Measurements from ENCODE around the gene ERAS. TPM values are rescaled to one million over a fixed set of nuclear protein-coding genes. Genes with fewer than 3 reads are reported as not detected.
"Not testable (repeated sequence)": the region's sequence is repeated elsewhere in the genome, so short reads cannot be mapped to it uniquely, and the experiment has no call there.

Gene ERAS
- total RNA-seq, 1 experiment from 2014 or later: 0.40 TPM

DNA sequence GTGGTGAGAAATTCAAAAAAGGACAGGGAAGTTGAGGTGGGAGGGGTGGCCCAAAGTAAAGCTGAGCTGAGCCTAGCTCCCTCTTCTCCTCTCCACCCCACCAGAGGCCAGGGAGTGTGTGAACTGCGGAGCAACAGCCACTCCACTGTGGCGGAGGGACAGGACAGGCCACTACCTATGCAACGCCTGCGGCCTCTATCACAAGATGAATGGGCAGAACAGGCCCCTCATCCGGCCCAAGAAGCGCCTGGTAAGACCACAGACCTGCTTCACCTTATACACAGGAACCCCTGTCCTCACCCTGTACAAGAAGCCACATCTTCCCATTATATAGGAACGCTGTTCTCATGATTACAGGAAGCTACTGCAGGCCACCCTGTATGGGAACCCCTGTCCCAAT is 34.1 kb upstream of the ERAS start:
- no peak for DNase-seq (ENCODE audit: low read depth, low spot score)
- in situ Hi-C loops (cut with HindIII; ENCODE audit: low pct_unique_long_range_greater_than_20kb, low sequenced_read_pairs): no loop called here

DNA sequence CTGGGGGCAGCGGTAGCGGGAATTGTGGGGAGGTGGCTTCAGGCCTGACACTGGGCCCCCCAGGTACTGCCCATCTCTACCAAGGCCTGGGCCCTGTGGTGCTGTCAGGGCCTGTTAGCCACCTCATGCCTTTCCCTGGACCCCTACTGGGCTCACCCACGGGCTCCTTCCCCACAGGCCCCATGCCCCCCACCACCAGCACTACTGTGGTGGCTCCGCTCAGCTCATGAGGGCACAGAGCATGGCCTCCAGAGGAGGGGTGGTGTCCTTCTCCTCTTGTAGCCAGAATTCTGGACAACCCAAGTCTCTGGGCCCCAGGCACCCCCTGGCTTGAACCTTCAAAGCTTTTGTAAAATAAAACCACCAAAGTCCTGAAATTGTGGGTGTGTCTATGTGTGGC is 32.4 kb upstream of the ERAS start:
- DNase-seq (ENCODE audit: low read depth, low spot score): no peak
- in situ Hi-C loops (cut with HindIII; ENCODE audit: low pct_unique_long_range_greater_than_20kb, low sequenced_read_pairs): no loop called here

DNA sequence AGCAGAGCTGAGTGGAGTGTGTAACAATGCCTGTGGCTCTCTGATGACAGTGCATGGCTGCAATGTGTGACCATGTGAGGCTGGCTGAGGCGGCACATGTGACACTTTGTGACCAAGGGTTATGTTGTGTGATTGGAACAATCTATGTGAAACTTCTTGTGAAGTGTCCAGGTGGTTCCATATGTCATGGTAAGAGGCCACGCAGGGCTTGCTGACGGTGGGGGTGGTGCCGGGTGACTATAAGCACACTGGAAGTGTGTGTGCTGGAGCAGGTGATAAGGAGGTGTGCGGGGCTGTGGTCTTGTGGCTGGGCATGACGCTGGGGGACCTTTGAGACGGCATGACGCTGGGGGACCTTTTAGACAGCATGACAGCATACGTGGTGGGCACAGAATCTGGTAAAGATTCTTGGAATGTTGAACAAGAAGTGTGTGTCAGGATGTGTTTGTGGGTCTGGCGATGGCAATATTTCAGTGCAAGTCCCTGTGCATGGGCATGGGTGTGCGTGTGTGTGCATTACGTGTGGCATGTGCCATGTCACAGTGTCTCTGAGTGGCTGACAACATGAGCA is 31.9 kb upstream of the ERAS start:
- in situ Hi-C loops (cut with HindIII; ENCODE audit: low pct_unique_long_range_greater_than_20kb, low sequenced_read_pairs): no loop called here
- DNase-seq (ENCODE audit: low read depth, low spot score): no peak

DNA sequence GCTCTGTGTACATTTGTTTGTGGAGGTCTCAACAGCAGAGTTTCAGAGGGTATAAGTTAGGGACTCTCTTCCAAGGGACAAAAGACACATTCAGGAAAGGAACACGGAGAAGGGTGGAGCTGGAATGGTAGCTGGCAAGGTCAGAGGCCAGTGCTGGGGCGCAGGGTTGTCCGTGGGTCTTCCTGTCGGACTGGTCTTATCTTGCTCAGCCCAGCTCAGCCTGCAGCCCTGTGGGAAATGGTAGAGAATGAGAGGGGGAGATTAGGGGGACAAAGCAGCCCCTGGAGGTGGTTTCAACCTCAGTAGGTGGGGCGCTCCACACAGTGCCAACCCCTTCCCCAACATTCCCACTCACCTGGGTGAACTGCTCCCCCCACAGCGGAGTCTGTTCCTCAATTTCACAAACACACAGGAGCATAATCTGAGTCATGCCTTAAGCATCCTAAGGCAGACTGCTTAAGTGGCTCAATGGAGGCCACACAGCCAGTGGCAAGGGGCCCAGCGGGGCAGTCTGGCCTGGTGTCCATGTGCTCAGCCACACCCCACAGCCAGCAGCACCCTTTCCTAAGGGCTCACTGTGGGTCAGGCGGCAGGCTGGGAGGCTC is 31.3 kb upstream of the ERAS start:
- in situ Hi-C loops (cut with HindIII; ENCODE audit: low pct_unique_long_range_greater_than_20kb, low sequenced_read_pairs): no loop called here
- no peak for DNase-seq (ENCODE audit: low read depth, low spot score)

DNA sequence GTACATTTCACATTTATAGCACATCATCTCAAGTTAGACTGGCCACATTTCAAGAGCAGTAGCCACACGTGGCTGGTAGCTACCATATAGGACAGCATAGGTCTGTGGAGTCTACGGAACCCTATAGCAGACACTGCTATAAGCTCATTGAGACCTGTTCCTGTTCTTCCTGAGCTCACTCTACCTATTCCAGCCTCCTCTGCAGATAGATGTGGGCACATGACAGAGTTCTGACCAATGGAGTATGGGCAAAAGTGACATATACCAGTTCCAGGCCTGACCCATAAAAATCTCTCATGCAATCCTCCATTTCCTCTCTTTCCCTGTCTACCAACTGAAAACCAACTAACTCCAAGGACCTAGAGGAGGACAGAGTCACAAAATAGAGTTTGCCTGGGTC is 28.0 kb upstream of the ERAS start:
- in situ Hi-C loops (cut with HindIII; ENCODE audit: low pct_unique_long_range_greater_than_20kb, low sequenced_read_pairs): no loop called here
- DNase-seq (ENCODE audit: low read depth, low spot score): no peak

DNA sequence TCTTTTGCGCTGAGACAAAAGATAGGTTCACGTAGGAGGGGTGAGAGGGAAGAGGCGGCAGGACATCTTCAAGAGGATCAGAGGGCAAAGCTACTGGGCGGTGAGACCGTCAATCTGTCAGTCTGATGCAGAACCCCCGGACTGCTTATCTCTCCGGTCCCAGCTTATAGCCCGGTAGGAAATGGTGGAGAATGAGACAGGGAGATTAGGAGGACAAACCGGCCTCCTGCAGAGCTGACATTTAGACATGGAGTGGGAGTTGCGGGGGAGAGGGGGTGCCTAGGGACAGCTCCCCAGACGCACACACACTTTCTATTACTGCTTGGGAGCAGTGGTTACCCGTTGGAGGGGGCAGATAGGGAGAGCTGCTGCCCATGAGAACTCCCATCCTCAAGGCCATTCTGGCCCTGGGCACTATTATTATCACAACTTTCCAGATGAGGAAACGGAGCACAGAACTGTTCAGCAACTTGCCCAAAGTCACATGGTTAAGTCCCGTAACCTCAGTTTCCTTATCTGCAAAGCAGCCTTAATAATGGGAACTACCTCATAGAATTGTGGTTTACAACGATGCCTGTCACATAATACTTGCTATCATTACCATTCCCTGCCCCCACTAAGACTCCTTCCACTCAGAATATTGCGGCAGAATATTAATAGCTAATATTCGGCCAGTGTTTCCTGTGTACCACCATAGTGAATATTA is 25.6 kb upstream of the ERAS start:
- no peak for DNase-seq (ENCODE audit: low read depth, low spot score)
- in situ Hi-C loops (cut with HindIII; ENCODE audit: low pct_unique_long_range_greater_than_20kb, low sequenced_read_pairs): no loop called here

DNA sequence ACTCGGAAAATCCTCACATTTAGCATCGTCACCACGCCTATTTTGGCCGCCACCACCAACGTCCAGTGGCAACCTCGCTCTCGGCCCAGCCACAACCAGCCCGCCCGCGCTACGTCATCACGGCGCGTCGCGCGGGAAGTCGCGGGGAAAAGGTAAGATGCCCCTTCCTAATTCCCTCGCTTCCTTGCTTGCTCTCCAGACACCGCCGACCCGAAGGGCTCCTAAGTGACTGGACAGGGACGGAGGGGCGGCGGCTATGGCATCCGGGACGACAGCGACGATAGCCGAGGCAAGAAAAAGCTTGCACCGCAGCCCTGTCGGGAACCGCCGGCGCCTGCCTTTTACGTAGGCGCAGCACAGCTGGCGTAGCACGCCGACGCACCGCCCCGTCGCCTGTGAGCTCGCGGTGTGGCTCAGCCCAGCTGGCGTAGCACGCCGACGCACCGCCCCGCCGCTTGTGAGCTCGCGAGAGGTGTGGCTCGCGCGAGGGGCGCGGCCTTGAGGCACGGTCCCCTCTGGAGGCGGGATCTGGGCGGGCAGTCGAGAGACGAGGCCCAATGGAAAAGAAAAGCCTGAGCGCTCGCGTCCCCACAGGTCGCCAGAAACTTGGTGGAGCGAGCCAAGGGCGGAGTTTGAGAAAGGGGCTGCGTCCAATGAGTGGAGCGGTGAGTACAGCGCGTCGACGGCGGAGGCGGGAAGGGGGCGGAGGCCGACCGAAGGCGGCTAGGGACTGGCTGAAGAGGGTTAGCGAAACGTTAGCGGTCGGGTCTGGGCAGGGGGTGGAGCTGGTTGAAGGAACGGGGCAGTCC is 24.8 kb upstream of the ERAS start, which contains the start of gene HDAC6:
TSS of gene HDAC6 (plus strand) at position 788 of the 809 bp plus-strand sequence. CDS start 626 bp downstream, outside the sequence.
- DNase-seq (ENCODE audit: low read depth, low spot score): peak; percentile 98
- in situ Hi-C loops (cut with HindIII; ENCODE audit: low pct_unique_long_range_greater_than_20kb, low sequenced_read_pairs): no loop called here

DNA sequence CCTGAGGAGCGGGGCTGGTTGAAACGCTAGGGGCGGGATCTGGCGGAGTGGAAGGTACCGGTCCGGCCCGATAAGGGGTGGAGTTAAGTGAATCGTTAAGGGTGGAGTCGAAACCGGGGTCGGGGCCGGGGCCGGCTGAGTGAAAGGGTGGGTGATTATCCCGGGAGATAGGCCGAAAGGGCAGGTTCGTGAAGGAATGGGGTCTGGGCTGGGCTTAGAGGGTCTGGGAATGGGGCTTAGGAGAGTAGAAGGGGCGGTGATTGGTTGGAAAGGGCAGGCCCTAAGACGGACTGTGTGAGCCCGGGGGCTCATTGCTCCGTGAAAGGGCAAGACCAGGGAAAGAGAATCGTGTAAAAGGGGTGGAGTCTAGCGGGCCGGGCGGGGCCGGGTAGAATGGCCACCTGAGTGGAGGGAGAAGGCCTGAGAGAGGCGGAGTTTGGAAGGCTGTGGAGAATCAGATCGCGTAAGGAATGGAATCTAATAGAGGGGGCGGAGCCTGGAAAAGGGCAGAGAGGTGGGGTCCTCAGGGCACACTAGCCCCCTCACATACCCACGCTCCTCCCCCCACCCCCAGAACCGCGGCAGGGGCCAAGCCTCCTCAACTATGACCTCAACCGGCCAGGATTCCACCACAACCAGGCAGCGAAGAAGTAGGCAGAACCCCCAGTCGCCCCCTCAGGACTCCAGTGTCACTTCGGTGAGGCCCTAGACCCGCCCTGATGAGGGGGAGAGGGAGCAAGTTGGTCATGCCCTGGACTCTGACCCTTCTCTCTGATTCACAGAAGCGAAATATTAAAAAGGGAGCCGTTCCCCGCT is 24.0 kb upstream of the ERAS start:
- peak; percentile 91 for DNase-seq (ENCODE audit: low read depth, low spot score)

DNA sequence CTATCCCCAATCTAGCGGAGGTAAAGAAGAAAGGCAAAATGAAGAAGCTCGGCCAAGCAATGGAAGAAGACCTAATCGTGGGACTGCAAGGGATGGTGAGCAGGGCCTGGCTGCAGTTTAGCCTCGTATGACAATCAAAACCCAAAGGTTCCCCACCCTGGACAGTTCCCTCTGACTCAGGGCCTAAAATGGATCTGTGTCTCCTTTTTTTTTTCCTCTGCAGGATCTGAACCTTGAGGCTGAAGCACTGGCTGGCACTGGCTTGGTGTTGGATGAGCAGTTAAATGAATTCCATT is 23.5 kb upstream of the ERAS start:
- DNase-seq (ENCODE audit: low read depth, low spot score): no peak
- in situ Hi-C loops (cut with HindIII; ENCODE audit: low pct_unique_long_range_greater_than_20kb, low sequenced_read_pairs): no loop called here

More for the DNA sequence above, 24.0 kb upstream of the ERAS start:
- in situ Hi-C loops (cut with HindIII; ENCODE audit: low pct_unique_long_range_greater_than_20kb, low sequenced_read_pairs): no loop called here

DNA sequence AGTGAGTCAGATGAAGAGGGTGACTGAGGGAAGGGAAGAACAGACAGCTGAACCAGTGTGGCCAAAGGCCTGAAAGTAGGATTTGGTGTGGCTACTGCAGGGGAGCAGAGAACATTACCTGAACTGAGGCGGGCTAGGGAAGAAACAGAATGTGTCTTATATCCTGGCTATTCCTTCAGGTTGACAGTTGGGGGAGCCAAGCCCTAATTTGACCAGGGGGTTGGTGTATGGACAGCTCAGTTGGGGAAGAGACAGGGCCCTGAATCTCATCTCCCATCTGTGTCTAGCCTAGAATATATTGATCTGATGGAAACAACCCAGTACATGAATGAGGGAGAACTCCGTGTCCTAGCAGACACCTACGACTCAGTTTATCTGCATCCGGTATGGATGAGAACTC is 20.2 kb upstream of the ERAS start:
- peak; percentile 16 for DNase-seq (ENCODE audit: low read depth, low spot score)
- in situ Hi-C loops (cut with HindIII; ENCODE audit: low pct_unique_long_range_greater_than_20kb, low sequenced_read_pairs): no loop called here

DNA sequence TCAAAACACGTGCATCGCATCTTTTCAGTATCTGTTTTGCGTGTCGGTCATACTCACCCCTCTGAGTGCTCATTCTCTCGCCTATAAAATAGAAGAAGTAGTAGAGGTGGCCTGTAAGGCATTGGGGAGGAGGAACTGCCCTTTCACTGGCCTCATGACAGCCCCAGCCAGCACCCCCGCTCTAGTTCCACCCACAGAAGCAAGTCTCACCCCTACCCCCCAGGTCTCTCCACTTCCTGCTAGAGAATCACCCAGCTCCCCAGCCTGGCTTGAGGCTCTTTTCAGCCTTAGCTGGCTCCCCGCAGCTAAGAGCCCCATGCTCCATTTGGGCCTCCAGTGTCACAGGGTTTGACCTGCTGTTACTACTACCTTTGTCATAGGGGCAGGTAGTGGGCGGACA is 12.7 kb upstream of the ERAS start:
- in situ Hi-C loops (cut with HindIII; ENCODE audit: low pct_unique_long_range_greater_than_20kb, low sequenced_read_pairs): no loop called here
- DNase-seq (ENCODE audit: low read depth, low spot score): no peak

DNA sequence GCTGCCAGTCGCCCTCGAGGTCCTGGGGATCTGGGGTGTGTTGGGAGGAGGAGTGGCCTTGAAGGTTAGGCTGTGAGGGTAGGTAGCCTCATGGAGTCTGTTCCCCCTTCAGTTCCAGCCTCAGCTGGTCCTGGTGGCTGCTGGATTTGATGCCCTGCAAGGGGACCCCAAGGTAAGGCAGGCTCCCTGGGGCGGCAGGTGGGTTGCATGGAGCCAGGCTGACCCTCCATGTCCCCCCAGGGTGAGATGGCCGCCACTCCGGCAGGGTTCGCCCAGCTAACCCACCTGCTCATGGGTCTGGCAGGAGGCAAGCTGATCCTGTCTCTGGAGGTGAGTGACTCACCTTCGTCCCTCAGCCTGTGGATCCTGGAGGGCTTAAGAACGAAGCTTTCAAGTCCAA is 11.6 kb upstream of the ERAS start:
- in situ Hi-C loops (cut with HindIII; ENCODE audit: low pct_unique_long_range_greater_than_20kb, low sequenced_read_pairs): no loop called here
- no peak for DNase-seq (ENCODE audit: low read depth, low spot score)

DNA sequence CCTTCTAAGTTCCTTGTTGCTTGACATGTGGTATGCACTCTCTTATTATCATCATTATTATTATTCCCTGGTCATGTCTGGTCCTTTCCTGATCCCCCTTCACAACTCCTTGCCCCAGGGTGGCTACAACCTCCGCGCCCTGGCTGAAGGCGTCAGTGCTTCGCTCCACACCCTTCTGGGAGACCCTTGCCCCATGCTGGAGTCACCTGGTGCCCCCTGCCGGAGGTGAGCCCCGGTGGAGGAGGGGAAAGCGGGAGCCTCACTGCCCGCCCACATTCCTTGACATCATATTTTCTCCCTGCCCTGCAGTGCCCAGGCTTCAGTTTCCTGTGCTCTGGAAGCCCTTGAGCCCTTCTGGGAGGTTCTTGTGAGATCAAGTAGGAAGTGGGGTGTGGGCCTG is 11.0 kb upstream of the ERAS start:
- DNase-seq (ENCODE audit: low read depth, low spot score): no peak
- in situ Hi-C loops (cut with HindIII; ENCODE audit: low pct_unique_long_range_greater_than_20kb, low sequenced_read_pairs): no loop called here

DNA sequence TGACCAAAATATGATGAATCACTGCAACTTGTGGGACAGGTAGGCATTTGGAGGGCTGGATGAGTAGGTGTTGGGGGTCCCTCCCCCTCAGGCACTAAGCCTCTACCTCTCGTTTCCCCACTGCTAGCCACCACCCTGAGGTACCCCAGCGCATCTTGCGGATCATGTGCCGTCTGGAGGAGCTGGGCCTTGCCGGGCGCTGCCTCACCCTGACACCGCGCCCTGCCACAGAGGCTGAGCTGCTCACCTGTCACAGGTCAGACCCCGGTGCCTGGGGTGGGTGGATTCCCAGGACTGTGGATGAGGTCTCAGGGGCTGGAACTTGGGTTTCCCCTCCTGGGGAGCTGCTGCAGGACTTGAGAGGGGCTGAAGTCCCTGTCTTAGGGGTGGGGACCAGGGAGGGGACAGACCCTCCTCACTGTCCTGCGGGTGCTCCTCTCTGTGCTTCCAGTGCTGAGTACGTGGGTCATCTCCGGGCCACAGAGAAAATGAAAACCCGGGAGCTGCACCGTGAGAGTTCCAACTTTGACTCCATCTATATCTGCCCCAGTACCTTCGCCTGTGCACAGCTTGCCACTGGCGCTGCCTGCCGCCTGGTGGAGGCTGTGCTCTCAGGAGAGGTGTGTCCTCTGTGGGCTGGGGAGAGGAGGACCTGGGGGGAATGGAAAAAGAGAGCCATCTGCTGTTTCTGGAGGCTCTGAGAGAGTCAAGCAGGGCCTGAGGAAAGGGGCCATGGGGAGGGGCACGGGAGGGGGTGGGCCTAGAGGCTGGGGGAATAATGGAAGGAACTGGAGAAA is 10.1 kb upstream of the ERAS start:
- no peak for DNase-seq (ENCODE audit: low read depth, low spot score)
- in situ Hi-C loops (cut with HindIII; ENCODE audit: low pct_unique_long_range_greater_than_20kb, low sequenced_read_pairs): no loop called here

DNA sequence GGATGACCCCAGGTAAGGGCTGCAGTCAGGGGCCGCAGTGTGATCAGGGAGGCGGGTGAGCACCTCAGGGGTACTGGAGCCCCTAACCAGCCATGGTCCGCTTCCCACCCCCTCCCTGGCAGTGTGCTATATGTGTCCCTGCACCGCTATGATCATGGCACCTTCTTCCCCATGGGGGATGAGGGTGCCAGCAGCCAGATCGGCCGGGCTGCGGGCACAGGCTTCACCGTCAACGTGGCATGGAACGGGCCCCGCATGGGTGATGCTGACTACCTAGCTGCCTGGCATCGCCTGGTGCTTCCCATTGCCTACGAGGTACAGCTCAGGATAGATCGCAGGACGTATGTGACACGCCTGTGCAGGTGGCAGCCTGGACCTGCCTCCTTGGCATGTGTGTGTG is 8.2 kb upstream of the ERAS start:
- in situ Hi-C loops (cut with HindIII; ENCODE audit: low pct_unique_long_range_greater_than_20kb, low sequenced_read_pairs): no loop called here
- DNase-seq (ENCODE audit: low read depth, low spot score): no peak

DNA sequence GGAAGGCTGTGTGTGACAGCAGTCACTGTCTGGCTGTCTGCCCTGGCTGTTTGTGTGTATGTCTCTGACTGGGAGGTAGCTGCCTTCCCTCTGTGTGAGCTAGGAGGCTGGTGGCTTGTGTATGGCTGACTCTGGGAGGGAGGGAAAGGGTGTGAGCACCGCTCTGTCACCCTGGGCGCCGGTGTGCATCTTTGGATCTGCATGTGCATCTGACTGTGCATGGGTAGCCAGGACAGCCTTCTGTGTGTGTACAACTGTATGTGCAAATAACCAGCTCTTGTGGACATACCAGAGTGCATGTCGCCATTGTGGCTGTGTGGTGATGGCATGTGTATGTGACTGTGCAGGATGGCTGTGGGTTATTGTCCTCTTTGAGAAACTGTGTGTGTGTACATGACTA is 7.4 kb upstream of the ERAS start:
- in situ Hi-C loops (cut with HindIII; ENCODE audit: low pct_unique_long_range_greater_than_20kb, low sequenced_read_pairs): no loop called here
- no peak for DNase-seq (ENCODE audit: low read depth, low spot score)

DNA sequence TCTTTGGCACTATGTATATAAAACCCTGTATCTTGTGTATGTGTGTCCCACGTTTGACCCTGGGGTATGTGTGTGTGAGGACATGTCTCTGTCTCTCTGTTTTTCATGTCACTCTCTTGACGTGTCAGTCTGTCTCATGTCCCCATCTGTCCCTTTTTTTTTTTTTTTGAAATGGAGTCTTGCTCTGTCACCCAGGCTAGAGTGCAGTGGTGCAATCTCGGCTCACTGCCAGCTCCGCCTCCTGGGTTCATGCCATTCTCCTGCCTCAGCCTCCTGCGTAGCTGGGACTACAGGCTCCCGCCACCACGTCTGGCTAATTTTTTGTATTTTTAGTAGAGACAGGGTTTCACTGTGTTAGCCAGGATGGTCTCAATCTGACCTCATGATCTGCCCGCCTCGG is 6.9 kb upstream of the ERAS start:
- in situ Hi-C loops (cut with HindIII; ENCODE audit: low pct_unique_long_range_greater_than_20kb, low sequenced_read_pairs); DNase-seq (ENCODE audit: low read depth, low spot score): not testable (repeated sequence)
